CMK (cell line): ENCODE data around the gene TCHH.
"Not testable (repeated sequence)": the region's sequence is repeated elsewhere in the genome, so short reads cannot be mapped to it uniquely, and the experiment has no call there.

Source experiments
- DNase-seq: peaks from one replicate; pipeline ENCODE4 v3.0.0-alpha.2; 2010; ENCODE audit warnings: low read depth

The TCHH gene

GRCh38 chr1:152110860-152111514 lies 4.3 kb downstream of the TCHH start:
- DNase-seq = no peak

GRCh38 chr1:152110365-152110859 lies 4.8 kb downstream of the TCHH start:
- DNase-seq = no peak

- DNase-seq = no peak
Observed at GRCh38 chr1:152109998-152110294, 5.3 kb downstream of the TCHH start.

- DNase-seq = no peak
Observed at GRCh38 chr1:152109231-152109997, 5.8 kb downstream of the TCHH start.

GRCh38 chr1:152108882-152109222 lies 6.4 kb downstream of the TCHH start:
- DNase-seq = no peak

- DNase-seq = no peak
Observed at GRCh38 chr1:152107984-152108881, 7.0 kb downstream of the TCHH start.

DNA sequence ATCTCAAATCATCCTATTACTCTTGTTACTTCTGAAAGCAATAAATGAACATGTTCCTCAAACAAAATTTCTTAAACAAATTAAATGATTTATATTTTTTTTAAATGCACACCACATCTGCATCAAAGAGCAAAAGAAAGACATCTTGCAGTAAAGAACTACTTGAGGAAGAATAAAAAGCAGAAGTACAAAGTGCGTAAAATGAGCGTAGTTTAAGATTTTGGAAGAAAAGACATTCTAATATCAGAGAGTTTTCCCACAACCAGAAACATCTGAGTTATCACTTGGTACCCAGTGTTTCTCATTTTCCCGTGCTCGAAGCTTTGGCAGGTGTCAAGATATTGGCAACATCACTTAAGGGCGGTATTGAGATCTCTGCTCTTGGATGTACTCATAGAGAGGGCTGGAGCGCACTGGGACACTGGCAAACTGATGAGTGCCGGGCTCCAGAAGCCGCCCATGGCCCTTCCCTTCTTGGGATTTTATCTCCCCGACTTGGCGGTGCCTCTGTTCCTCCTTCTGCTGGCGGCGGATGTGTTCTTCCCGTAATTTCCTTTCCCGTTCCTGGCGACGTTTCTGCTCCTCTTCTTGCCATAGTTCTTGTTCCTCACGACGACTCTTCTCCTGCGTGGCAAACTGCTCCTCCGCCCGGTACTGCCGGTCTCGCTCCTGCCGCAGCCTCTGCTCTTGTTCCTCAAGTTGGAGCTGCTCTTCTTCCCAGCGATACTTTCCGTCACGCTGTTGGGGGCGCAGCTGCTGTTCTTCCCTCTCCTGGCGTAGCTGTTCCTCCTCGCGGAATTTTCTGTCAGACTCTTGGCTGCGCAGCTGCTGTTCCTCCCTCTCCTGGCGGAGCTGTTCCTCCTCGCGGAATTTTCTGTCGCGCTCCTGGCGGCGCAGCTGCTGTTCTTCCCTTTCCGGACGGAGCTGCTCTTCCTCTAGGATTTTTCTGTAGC lies 7.9 kb downstream of the TCHH start:
- DNase-seq = no peak

- DNase-seq = no peak
Observed at GRCh38 chr1:152104854-152105253, 10.4 kb downstream of the TCHH start.

DNA sequence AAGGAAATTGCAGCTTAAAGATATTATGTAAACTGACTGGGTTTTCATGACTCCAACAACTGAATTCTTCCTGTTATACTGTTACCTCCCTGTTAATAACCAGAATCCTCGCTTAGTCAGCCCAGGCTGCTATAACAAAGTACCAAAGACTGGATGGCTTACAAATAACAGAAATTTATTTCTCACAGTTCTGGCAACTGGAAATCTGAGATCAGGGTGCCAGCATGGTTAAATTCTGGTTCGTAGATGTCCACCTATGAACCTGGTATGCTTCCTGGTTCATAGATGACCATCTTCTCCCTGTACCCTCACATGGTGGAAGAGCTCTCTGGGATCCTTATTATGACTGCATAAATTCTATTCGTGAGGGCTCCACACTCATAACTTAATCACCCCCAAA lies 18.3 kb downstream of the TCHH start:
- DNase-seq = no peak

DNA sequence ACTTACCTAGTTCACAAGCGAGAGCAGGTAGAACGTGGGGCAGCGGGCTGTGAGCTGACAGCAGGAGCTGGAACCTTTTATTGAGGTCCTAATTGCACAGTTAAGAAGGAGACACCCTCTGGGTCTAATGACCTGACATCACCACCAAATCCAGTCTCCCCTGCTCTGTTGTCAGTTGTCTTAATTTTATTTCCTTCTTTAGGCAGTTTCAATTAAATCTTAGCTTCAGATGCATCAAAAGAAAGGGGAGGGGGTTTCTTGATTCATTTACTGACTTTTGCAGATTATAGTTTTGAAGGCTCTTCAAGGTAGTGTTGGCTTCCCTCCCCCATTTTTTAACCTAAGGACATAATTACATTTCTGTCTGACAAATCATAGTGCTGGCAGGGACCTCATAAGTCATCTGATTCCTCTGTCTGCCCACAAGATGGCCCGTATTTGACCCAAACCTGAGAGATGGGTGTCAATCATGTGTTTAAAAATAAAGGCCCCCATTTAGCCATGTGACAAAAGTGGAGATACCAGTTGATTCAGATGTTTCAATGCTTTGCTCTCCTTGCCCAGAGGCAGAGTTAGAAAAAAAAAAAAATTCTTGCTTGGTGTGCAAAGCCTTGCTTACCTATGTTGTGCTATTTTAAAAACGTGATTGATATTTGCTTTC lies 26.1 kb downstream of the TCHH start, which contains the start of gene TCHHL1:
Gene TCHHL1, minus strand, starts transcription at position 51 of the 661 bp plus-strand sequence. CDS start 921 bp downstream, outside the sequence.
- DNase-seq = no peak

GRCh38 chr1:152086760-152087159 lies 28.5 kb downstream of the TCHH start:
- peak; percentile 88 for DNase-seq

- peak; percentile 44 for DNase-seq
Observed at GRCh38 chr1:152084853-152085252, 30.4 kb downstream of the TCHH start.

GRCh38 chr1:152081026-152081425 lies 34.2 kb downstream of the TCHH start:
- not testable (repeated sequence) for DNase-seq

GRCh38 chr1:152080494-152080893 lies 34.8 kb downstream of the TCHH start:
- not testable (repeated sequence) for DNase-seq

DNA sequence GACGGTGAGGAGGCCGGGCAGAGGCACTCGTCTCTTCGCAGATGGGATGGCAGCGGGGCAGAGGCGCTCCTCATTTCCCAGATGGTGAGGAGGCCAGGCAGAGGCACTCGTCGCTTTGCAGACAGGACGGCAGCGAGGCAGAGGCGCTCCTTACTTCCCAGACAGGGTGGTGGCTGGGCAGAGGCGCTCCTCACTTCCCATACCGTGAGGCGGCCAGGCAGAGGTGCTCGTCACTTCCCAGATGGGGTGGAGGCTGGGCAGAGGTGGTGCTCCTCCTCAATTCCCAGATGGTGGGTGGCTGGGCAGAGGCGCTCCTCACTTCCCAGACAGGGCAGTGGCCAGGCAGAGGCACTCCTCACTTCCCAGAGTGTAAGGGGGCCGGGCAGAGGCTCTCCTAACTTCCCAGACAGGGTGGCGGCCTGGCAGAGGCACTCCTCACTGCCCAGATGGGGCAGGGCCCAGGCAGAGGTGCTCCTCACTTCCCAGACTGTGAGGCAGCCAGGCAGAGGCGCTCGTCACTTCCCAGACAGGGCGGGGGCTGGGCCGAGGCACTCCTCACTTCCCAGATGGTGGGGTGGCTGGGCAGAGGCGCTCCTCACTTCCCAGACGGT lies 36.3 kb downstream of the TCHH start:
- DNase-seq = no peak

- no peak for DNase-seq
Observed at GRCh38 chr1:152072311-152072710, 42.9 kb downstream of the TCHH start.

DNA sequence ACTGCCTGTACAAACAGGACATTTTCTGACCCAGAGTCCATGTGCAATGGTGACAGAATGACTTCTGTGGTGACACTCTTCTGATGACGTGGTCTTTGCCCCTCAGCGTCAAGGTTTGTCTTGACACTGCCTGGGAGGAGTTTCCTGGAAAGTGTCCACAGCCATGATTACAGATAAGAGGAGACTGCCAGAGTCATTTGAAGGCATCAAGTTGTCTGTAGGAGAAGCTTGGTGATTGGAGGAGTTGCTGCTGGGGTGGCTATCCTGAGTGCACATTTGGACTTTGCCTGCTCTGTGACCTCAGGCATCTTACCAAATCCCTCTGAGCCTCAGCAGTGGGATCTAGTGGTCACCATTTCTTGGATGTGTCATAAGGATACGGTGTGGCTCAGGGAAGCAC lies 44.1 kb downstream of the TCHH start:
- DNase-seq = peak; percentile 49

- DNase-seq = no peak
Observed at GRCh38 chr1:152067929-152068328, 47.3 kb downstream of the TCHH start.

DNA sequence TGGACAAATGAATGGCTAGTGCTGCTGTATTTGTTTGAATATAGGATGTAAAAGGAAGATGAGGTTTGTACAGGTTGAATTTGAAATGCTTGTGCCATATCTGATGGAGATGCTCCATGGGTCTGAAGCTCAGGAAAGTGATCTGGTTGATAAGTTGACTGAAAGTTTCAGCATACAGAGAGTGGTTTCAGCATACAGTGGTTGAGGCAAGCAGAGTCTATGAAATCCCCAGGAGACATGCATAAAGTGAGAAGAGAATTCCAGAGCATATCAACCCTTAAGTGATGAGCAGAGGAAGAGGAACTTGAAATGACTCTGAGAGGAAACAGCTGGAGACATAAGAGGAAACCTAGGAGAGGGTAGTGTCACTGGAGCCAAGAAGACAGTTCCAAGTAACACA lies 48.1 kb downstream of the TCHH start:
- DNase-seq = no peak

GRCh38 chr1:152061952-152062351 lies 53.3 kb downstream of the TCHH start:
- no peak for DNase-seq
